ENCODE data around the gene HECW1. TPM values are rescaled to one million over a fixed set of nuclear protein-coding genes. Genes with fewer than 3 reads are reported as not detected.

Gene HECW1
- total RNA-seq, 1 donor from 2014 or later, result 1.6 TPM

GRCh38 chr7:43105521-43106120 is 6.8 kb upstream of the HECW1 start:
- intact Hi-C loops (cut with DNase I), result no loop called here
- Histone ChIP-seq H3K27ac (no peak overlapping the region), H3K4me1 (no peaks in the 10 kb centered on the region), H3K4me3 (no peak overlapping the region), H3K9me3 (no peaks in the 10 kb centered on the region), H3K36me3 (no peaks in the 10 kb centered on the region), H3K27me3 (peaks cover 20% of the 10 kb centered on the region)
- TF ChIP-seq, protein P1, sequence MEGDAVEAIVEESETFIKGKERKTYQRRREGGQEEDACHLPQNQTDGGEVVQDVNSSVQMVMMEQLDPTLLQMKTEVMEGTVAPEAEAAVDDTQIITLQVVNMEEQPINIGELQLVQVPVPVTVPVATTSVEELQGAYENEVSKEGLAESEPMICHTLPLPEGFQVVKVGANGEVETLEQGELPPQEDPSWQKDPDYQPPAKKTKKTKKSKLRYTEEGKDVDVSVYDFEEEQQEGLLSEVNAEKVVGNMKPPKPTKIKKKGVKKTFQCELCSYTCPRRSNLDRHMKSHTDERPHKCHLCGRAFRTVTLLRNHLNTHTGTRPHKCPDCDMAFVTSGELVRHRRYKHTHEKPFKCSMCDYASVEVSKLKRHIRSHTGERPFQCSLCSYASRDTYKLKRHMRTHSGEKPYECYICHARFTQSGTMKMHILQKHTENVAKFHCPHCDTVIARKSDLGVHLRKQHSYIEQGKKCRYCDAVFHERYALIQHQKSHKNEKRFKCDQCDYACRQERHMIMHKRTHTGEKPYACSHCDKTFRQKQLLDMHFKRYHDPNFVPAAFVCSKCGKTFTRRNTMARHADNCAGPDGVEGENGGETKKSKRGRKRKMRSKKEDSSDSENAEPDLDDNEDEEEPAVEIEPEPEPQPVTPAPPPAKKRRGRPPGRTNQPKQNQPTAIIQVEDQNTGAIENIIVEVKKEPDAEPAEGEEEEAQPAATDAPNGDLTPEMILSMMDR (IDR thresholded peaks at IDR 0.05), result no peak
- DNase-seq (no peak), ATAC-seq (no peak)

DNA sequence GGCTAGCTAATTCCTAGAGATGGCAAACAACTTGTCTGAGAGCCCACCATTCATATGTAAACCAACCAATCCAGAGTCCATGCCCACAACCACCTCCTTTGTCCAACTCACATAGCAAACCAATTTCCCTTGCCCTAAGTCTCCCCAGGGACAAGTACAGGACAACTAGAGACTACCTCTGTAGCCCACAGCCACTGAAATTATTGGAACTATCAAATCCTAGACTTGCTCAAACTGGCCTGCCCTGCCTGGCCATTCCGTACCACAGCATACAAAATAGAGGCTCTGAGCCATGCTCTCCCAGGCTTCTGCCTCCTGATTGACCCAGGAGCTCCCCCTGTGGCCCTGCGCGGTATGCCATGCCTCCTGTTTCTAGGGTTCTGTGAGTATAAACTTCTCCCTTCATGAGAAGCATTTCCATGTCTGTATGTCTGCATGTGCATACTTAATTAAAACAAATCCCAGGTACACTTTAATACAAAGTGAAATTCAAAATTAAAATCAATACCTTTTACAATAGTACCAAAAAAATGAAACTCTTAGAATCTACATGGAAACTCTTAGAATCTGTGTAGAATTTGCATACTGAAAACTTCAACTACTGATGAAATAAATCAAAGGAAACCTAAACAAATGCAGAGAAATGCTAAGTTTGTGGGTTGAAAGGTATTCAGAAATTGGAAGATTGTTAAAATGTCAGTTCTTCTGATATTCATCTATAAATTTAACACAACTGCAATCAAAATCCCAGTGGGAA is 4.0 kb upstream of the HECW1 start:
- Histone ChIP-seq H3K4me3 (no peak overlapping the region), H3K36me3 (no peaks in the 10 kb centered on the region), H3K27ac (no peak overlapping the region), H3K27me3 (peaks cover 48% of the 10 kb centered on the region), H3K4me1 (peaks cover 9% of the 10 kb centered on the region), H3K9me3 (no peaks in the 10 kb centered on the region)
- intact Hi-C loops (cut with DNase I), result no loop called here
- TF ChIP-seq, protein P1 (IDR thresholded peaks at IDR 0.05), result peak; percentile 81
- peak; percentile 83 for DNase-seq
- ATAC-seq, result peak; percentile 95

GRCh38 chr7:43110791-43111535 is 1.5 kb upstream of the HECW1 start:
- ATAC-seq (no peak), DNase-seq (no peak)
- intact Hi-C loops (cut with DNase I), result no loop called here
- Histone ChIP-seq H3K27ac (no peak overlapping the region), H3K4me1 (peaks cover 13% of the 10 kb centered on the region), H3K27me3 (peaks cover 73% of the 10 kb centered on the region), H3K4me3 (no peak overlapping the region), H3K36me3 (no peaks in the 10 kb centered on the region), H3K9me3 (no peaks in the 10 kb centered on the region)
- TF ChIP-seq, protein P1 (IDR thresholded peaks at IDR 0.05), result no peak

GRCh38 chr7:43111630-43112458 is 603 bp upstream of the HECW1 start:
- DNase-seq, result no peak
- intact Hi-C loops (cut with DNase I), result no loop called here
- Histone ChIP-seq H3K36me3 (no peaks in the 10 kb centered on the region), H3K4me1 (peaks cover 13% of the 10 kb centered on the region), H3K4me3 (no peak overlapping the region), H3K27me3 (peaks cover 82% of the 10 kb centered on the region), H3K27ac (no peak overlapping the region), H3K9me3 (no peaks in the 10 kb centered on the region)
- TF ChIP-seq, protein P1 (IDR thresholded peaks at IDR 0.05), result no peak
- no peak for ATAC-seq

DNA sequence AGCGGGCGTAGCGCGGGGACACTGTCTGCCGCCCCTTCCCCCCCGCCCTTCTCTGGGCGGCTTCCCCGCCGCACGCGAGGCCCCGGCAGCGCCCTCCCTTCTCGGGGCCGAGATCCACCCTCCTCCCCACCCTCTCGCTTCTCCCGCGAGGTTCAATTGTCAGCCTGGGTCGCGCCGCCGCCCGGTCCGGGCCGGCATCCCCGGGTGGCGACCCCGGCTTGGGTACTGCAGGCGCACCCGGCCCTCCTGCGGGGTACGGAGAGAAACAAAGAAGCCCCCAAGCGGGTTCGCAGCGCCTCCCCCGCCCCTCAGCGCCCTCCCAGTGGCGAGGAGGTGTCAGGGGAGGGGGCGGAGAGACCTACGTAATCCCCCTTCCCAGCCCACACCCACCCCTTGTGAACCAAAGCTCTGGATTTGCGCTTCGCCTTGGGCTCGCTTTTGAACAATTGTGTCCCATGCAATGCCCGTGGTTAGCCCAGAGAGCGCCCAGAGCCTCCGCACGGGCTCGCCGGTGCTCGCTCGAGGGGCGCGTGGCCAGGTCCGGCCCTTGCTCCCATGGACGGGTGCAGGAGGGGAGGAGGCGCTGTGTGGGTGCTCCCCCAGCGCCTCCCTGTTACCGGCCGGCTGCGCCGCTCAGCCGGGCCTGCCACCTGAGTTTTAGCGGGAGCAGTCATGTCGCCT is 634 bp downstream of the HECW1 start:
- peak overlapping the region; percentile 38 for H3K4me3 ChIP-seq
- TF ChIP-seq, protein P1 (IDR thresholded peaks at IDR 0.05), result no peak
- H3K9me3 ChIP-seq, result no peaks in the 10 kb centered on the region
- H3K27me3 ChIP-seq, result peaks cover 81% of the 10 kb centered on the region
- H3K36me3 ChIP-seq, result no peaks in the 10 kb centered on the region
- peak; percentile 63 for ATAC-seq
- no peak overlapping the region for H3K27ac ChIP-seq
- H3K4me1 ChIP-seq, result peaks cover 13% of the 10 kb centered on the region
- intact Hi-C loops (cut with DNase I), result no loop called here
- peak; percentile 61 for DNase-seq
